ENCODE data around the gene KNSTRN. TPM values are rescaled to one million over a fixed set of nuclear protein-coding genes. Genes with fewer than 3 reads are reported as not detected.
A peak's percentile ranks its signal among the peaks of the same experiment; 100 is the strongest.

Gene KNSTRN
- total RNA-seq, 4 donors from 2014 or later: 216 to 342 (median 251) TPM

GRCh38 chr15:40357246-40357645 is 25.3 kb upstream of the KNSTRN start:
- Histone ChIP-seq H3K9me3 (no peaks in the 10 kb centered on the region), H3K36me3 (no peaks in the 10 kb centered on the region), H3K27ac (no peak overlapping the region), H3K27me3 (no peaks in the 10 kb centered on the region), H3K4me1 (peaks cover 8 to 13% of the 10 kb centered on the region in 2 donors), H3K4me3 (replicated peaks in 1 of 3) (peak overlapping the region in 1 of 3 donors; percentile 37)
- 63 to 69% methylated on average over 1 of the region's 1 CpG for WGBS, 2 donors
- no peak for DNase-seq
- intact Hi-C loops (cut with DNase I): loop anchor here (5.0 kb wide), 1 partner anchor 75 kb away; the partner anchor contains the start of gene ANKRD63
- TF ChIP-seq POLR2A (IDR thresholded peaks at IDR 0.05) (no peak), CTCF (IDR thresholded peaks at IDR 0.05) (no peak)

- Histone ChIP-seq H3K9me3 (no peaks in the 10 kb centered on the region), H3K4me1 (peaks cover 8 to 13% of the 10 kb centered on the region in 2 donors), H3K27ac (no peak within 1 kb of the TSS), H3K36me3 (no peaks in the 10 kb centered on the region), H3K27me3 (no peaks in the 10 kb centered on the region), H3K4me3 (replicated peaks in 1 of 3) (peak within 1 kb of the TSS in 1 of 3 donors; percentile 37)
- intact Hi-C loops (cut with DNase I): loop anchor here (5.0 kb wide), 1 partner anchor 76 kb away; the partner anchor contains the start of gene ANKRD63
- DNase-seq: peak; percentile 86 to 90
- TF ChIP-seq CTCF (IDR thresholded peaks at IDR 0.05): peak in 1 of 6 experiments; percentile 4
- peak in 1 of 2 donors; percentile 66 for TF ChIP-seq POLR2A (IDR thresholded peaks at IDR 0.05)
- WGBS, 2 donors: 5 to 11% methylated on average over 19 to 38 of the region's 82 CpGs
These were observed 24.6 kb upstream of the KNSTRN start, which contains the start of gene DISP2 for GRCh38 chr15:40357723-40358470. DISP2 (plus strand) TSS chr15:40358219; CDS start chr15:40358322, 103 bp downstream.

- Histone ChIP-seq H3K27ac (no peak overlapping the region), H3K36me3 (no peaks in the 10 kb centered on the region), H3K27me3 (no peaks in the 10 kb centered on the region), H3K4me3 (replicated peaks in 1 of 3) (peak overlapping the region in 1 of 3 donors; percentile 37), H3K4me1 (peaks cover 8 to 13% of the 10 kb centered on the region in 2 donors), H3K9me3 (no peaks in the 10 kb centered on the region)
- intact Hi-C loops (cut with DNase I): loop anchor here (5.0 kb wide), 1 partner anchor 76 kb away; the partner anchor contains the start of gene ANKRD63
- 12 to 15% methylated on average over 29 of the region's 31 CpGs for WGBS, 2 donors
- TF ChIP-seq POLR2A (IDR thresholded peaks at IDR 0.05) (no peak), CTCF (IDR thresholded peaks at IDR 0.05) (no peak)
- peak in 1 of 2 donors; percentile 36 for DNase-seq
These were observed 23.8 kb upstream of the KNSTRN start for GRCh38 chr15:40358471-40359353.

- no peaks in the 10 kb centered on the region for H3K9me3 ChIP-seq
- TF ChIP-seq POLR2A (IDR thresholded peaks at IDR 0.05) (no peak), CTCF (IDR thresholded peaks at IDR 0.05) (no peak)
- H3K4me1 ChIP-seq: peaks cover 8 to 13% of the 10 kb centered on the region in 2 donors
- no peak for DNase-seq
- H3K27me3 ChIP-seq: no peaks in the 10 kb centered on the region
- H3K36me3 ChIP-seq: no peaks in the 10 kb centered on the region
- intact Hi-C loops (cut with DNase I): loop anchor here (10.0 kb wide), 1 partner anchor 65 kb away; no protein-coding TSS in a partner anchor
- WGBS, 2 donors: 93 to 95% methylated on average over 4 of the region's 4 CpGs
- H3K27ac ChIP-seq: no peak overlapping the region
- no peak overlapping the region for H3K4me3 ChIP-seq (replicated peaks in 1 of 3)
These were observed 22.5 kb upstream of the KNSTRN start for GRCh38 chr15:40360015-40360414.

All from thyroid gland (tissue), 4 donors.